NCI-H2227 (cell line): ENCODE measurements around the gene TRIM40.

Source experiments
- DNase-seq: peaks from one replicate; lab custom pipeline; 2025; ENCODE audit not compliant: unreplicated experiment; lab: John Stamatoyannopoulos, UW

Gene TRIM40

DNA sequence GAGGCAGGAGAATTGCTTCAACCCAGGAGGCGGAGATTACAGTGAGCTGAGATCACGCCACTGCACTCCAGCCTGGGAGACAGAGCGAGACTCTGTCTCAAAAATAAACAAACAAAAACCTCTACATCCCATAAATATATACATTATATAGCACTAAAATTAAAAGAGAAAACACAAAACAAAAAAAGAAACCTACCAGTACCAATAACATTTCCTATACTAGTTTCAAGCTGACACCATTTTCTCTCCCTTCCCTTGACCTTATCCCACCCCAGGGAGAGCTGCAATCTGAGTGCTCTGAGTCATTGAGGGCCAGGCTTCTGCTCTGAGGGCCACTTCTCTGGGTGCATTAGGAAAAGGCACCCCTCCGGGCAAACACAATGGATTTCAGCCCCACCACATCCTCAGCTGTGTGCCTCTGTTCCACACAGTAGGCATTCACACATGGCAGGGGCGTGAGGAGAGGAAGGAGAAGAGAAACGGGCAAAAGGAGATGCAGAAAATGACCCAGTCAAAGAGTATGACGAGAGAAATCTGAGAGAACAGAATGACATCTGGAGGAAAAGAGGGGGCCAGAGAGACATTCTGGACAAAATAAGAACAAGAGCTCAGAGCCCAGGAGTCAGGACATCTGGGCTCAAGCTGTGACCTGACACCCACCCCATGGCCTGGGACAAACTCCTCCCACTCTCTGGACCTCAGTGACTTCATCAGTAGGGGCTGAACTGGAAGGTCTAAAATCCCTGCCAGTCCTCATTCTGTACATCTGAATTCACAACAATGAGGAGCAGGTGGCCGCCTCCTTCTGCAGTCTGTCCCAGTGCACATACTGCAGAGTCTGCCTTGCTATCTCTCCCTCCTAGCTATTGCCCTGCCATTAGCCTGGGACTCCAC lies 59.1 kb downstream of the TRIM40 start:
- no peak for DNase-seq

DNA sequence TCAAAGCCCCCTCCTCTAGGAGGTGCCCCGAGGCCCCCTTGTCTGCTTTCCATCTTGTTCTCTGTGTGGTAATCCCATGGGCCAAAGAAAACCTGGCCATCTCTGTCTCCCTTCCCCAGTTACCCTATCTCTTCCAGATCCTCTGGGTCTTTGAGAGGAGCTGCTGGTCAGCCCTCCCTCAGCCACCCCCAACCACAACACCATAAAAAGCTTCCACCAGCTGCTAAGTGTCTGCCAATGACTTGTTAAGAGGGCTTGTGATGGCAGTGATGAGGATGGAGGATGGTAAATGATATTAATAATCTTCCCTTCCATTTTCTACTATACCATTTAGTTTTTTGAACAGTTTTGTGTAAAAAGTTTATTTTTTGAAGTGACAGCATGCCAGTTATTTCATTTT lies 60.0 kb downstream of the TRIM40 start:
- DNase-seq, result no peak

DNA sequence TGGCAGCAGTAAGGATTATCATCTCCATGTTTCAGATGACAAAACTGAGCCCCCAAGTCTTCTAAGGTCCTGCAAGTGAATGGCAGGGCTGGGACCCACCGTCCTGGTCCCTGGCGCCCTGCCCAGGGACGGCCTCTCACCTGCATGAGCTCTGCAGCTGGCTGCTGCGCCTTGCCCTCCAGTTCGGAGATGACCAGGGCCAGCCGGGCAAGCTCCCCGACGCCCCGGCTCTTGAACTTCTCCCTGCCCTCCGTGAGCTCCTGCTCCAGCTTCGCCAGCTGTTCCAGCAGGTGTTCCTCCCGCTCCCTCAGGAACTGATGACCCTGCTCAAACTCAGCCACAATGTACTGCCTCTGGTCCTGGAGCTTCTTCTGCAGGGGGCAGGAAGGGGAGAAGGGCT lies 60.4 kb downstream of the TRIM40 start:
- no peak for DNase-seq
